K562 (cell line): ENCODE results near the gene ARHGAP25.

Source experiments
- ATF2 ChIP-seq: sonication (generic); formaldehyde crosslinking; IDR thresholded peaks from 2 replicates; pipeline ENCODE4 v1.8.1; 2022; ENCODE audit warnings: missing genetic modification reagents
- CTCF ChIP-seq, 3 experiments: IDR thresholded peaks in 2 of 3; conservative IDR thresholded peaks in 1 of 3; 2 replicates each; pipeline ENCODE4 v1.5.1; 2011 to 2012; ENCODE audit warnings: low read length in 3 of 3, mild to moderate bottlenecking in 3 of 3, control low read depth in 2 of 3, improper control_type of control experiment in 1 of 3, inconsistent platforms in 1 of 3, low read depth in 1 of 3, mixed read lengths in 1 of 3, moderate library complexity in 1 of 3; ENCODE audit not compliant: insufficient read depth in 2 of 3
- IRF1 ChIP-seq: sonication (generic); formaldehyde crosslinking; IDR thresholded peaks from 2 replicates; pipeline ENCODE4 v1.8.0; 2022; ENCODE audit warnings: missing genetic modification reagents, mild to moderate bottlenecking, borderline replicate concordance
- USF2 ChIP-seq: sonication (generic); formaldehyde crosslinking; IDR thresholded peaks from 2 replicates; pipeline ENCODE4 v1.5.0; 2020; ENCODE audit warnings: missing genetic modification reagents
- XRCC4 ChIP-seq: IDR thresholded peaks from one replicate; pipeline ENCODE4 v1.6.1; 2011; ENCODE audit not compliant: insufficient read depth, insufficient read length; ENCODE audit errors: extremely low read depth

GRCh38 chr2:68692511-68692910, 42.1 kb upstream of the ARHGAP25 start:
- TF ChIP-seq XRCC4 (no peak), ATF2 (no peak), IRF1 (CRISPR knock-in tag) (no peak), CTCF (IDR thresholded peaks at IDR 0.05 in 2 of 3, conservative IDR thresholded peaks at IDR 0.05 in 1 of 3; ENCODE audit: insufficient read depth in 2 of 3, low read depth in 1 of 3, low read length in 3 of 3) (no peak), USF2 (no peak)
